SU-DHL-6 (cell line): Measurements from ENCODE around the gene CYP19A1.

Source experiments
- H2AFZ ChIP-seq: fragments of 200-600 bp; sonication (generic); 2 replicates; pipeline ENCODE4 v1.6.1; 2014; ENCODE audit warnings: low read depth, mild to moderate bottlenecking, moderate library complexity, mixed read lengths, antibody characterized with exemption, low read length; ENCODE audit not compliant: severe bottlenecking
- H3F3A ChIP-seq: fragments of 200-600 bp; shearing (Covaris generic); 2 replicates; pipeline ENCODE4 v1.6.0; 2016; ENCODE audit warnings: antibody characterized with exemption, mild to moderate bottlenecking; ENCODE audit not compliant: insufficient read depth
- H3K27ac ChIP-seq: fragments of 200-600 bp; sonication (generic); 2 replicates; pipeline ENCODE4 v1.5.1; 2016; ENCODE audit warnings: low read depth, mild to moderate bottlenecking, low read length, moderate library complexity, mixed read lengths
- H3K27me3 ChIP-seq: fragments of 200-600 bp; sonication (generic), shearing (Covaris generic); 2 replicates; pipeline ENCODE4 v1.6.0; 2014; ENCODE audit warnings: mild to moderate bottlenecking, low read length
- H3K36me3 ChIP-seq: fragments of 200-600 bp; sonication (generic); 2 replicates; pipeline ENCODE4 v1.6.1; 2014; ENCODE audit warnings: mild to moderate bottlenecking, low read length, mixed read lengths
- H3K4me2 ChIP-seq: fragments of 300-600, 200-600 bp; shearing (Covaris generic), sonication (generic); 2 replicates; pipeline ENCODE4 v1.6.0; 2014; ENCODE audit warnings: low read length, low read depth, mild to moderate bottlenecking; ENCODE audit not compliant: poor library complexity, severe bottlenecking
- H3K4me3 ChIP-seq: fragments of 200-600 bp; sonication (generic); 2 replicates; pipeline ENCODE4 v1.5.1; 2014; ENCODE audit warnings: antibody characterized with exemption, low read length, mild to moderate bottlenecking, mixed read lengths; ENCODE audit not compliant: insufficient read depth, poor library complexity, severe bottlenecking
- H3K79me2 ChIP-seq: fragments of 200-600 bp; sonication (generic); 2 replicates; pipeline ENCODE4 v1.6.1; 2014; ENCODE audit warnings: mild to moderate bottlenecking, low read length, moderate library complexity; ENCODE audit not compliant: insufficient read depth
- H3K9ac ChIP-seq: fragments of 200-600 bp; sonication (generic); 2 replicates; pipeline ENCODE4 v1.7.0; 2014; ENCODE audit warnings: mild to moderate bottlenecking, low read length
- H3K9me2 ChIP-seq: fragments of 200-600 bp; sonication (generic); replicated peaks from 2 replicates; pipeline ENCODE4 v1.6.1; 2014; ENCODE audit warnings: low read length; ENCODE audit not compliant: insufficient read depth
- H3K9me3 ChIP-seq: fragments of 200-600 bp; sonication (generic); 2 replicates; pipeline ENCODE4 v1.6.1; 2014; ENCODE audit warnings: low read length, mixed read lengths; ENCODE audit not compliant: insufficient read depth
- H4K20me1 ChIP-seq: fragments of 200-600 bp; sonication (generic); 2 replicates; pipeline ENCODE4 v1.6.1; 2014; ENCODE audit warnings: low read depth, mild to moderate bottlenecking, antibody characterized with exemption, low read length, moderate library complexity, mixed read lengths
- EZH2phosphoT487 ChIP-seq: fragments of 200-600 bp; sonication (generic), shearing (Covaris generic); conservative IDR thresholded peaks from 2 replicates; pipeline ENCODE4 v1.6.1; 2018; ENCODE audit warnings: mild to moderate bottlenecking, antibody characterized with exemption, low read length, moderate library complexity, mixed read lengths
- TF ChIP-seq, protein P1 (sequence below): fragments of 200-600 bp; sonication (generic); IDR thresholded peaks from one replicate; pipeline ENCODE4 v1.5.1; 2017; ENCODE audit warnings: antibody characterized with exemption, mild to moderate bottlenecking, low read length, moderate library complexity; ENCODE audit not compliant: insufficient read depth, poor library complexity, severe bottlenecking

Gene CYP19A1

DNA sequence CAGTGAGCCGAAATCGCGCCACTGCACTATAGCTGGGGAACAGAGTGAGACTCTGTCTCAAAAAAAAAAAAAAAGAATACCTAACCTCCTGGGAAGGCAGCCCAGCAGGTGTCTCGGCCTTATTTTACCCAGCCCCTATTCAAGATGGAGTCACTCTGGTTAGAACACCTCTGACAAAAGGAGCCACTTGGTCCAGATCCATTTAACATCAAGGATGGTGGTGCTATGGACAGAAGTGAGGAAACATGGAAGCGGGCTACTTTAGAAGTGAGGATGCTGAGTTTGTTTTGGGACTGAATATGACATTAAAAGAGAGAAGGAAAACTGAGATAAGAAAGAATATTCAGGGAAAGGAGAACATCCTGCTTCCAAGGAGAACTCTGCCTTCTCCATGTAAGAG is 17.8 kb upstream of the CYP19A1 start:
- Histone ChIP-seq H4K20me1 (no peaks in the 10 kb centered on the region), H3K27me3 (no peaks in the 10 kb centered on the region), H3K27ac (no peak overlapping the region), H3K4me3 (no peak overlapping the region), H3F3A (no peaks in the 10 kb centered on the region), H3K9me3 (no peaks in the 10 kb centered on the region), H3K79me2 (no peaks in the 10 kb centered on the region), H3K36me3 (no peaks in the 10 kb centered on the region), H2AFZ (no peak overlapping the region), H3K9me2 (no peaks in the 10 kb centered on the region), H3K4me2 (no peak overlapping the region), H3K9ac (no peak overlapping the region)
- no peak for TF ChIP-seq EZH2phosphoT487
- TF ChIP-seq, protein P1, sequence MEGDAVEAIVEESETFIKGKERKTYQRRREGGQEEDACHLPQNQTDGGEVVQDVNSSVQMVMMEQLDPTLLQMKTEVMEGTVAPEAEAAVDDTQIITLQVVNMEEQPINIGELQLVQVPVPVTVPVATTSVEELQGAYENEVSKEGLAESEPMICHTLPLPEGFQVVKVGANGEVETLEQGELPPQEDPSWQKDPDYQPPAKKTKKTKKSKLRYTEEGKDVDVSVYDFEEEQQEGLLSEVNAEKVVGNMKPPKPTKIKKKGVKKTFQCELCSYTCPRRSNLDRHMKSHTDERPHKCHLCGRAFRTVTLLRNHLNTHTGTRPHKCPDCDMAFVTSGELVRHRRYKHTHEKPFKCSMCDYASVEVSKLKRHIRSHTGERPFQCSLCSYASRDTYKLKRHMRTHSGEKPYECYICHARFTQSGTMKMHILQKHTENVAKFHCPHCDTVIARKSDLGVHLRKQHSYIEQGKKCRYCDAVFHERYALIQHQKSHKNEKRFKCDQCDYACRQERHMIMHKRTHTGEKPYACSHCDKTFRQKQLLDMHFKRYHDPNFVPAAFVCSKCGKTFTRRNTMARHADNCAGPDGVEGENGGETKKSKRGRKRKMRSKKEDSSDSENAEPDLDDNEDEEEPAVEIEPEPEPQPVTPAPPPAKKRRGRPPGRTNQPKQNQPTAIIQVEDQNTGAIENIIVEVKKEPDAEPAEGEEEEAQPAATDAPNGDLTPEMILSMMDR, result no peak

DNA sequence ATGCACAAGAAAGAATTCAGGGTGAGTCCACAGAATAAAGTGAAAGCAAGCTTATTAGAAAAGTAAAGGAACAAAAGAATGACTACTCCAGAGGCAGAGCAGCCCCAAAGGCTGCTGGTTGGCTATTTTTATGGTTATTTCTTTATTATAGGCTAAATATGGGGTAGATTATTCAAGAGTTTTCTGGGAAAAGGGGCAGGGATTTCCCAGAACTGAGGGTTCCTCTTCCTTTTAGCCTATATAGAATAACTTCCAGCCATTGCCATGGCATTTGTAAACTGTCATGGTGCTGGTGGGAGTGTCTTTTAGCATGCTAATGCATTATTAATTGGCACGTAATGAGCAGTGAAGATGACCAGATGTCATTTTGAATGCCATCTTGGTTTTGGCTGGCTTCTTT is 16.7 kb upstream of the CYP19A1 start:
- Histone ChIP-seq H3K4me2 (no peak overlapping the region), H3K36me3 (no peaks in the 10 kb centered on the region), H3K4me3 (no peak overlapping the region), H2AFZ (no peak overlapping the region), H3K9ac (no peak overlapping the region), H3K9me3 (no peaks in the 10 kb centered on the region), H3K79me2 (no peaks in the 10 kb centered on the region), H3K9me2 (no peaks in the 10 kb centered on the region), H3K27ac (no peak overlapping the region), H3F3A (no peaks in the 10 kb centered on the region), H3K27me3 (no peaks in the 10 kb centered on the region), H4K20me1 (no peaks in the 10 kb centered on the region)
- TF ChIP-seq, protein P1, result no peak
- TF ChIP-seq EZH2phosphoT487, result no peak

DNA sequence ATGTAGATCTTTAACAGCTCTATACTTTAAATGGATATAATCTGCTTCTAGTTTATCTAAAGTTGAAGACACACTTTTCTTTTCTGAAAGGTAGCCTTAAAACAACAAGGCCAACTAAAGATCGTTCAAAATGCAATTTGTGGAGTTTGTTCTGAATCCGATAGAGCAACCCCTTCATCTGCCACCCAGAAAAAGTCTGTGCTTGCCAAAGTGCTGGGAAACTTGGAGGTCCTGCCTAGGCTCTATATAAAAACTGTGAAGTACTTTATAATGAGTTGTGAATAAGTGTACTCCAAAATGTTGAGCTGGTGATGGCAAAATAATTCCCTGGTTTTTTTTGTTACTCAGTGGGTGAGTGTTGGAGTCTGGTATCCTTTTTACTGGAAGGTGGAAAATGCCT is 15.6 kb upstream of the CYP19A1 start:
- Histone ChIP-seq H3K27ac (no peak overlapping the region), H3K9ac (no peak overlapping the region), H3K9me3 (no peaks in the 10 kb centered on the region), H3K36me3 (no peaks in the 10 kb centered on the region), H4K20me1 (no peaks in the 10 kb centered on the region), H2AFZ (no peak overlapping the region), H3K4me2 (no peak overlapping the region), H3K79me2 (no peaks in the 10 kb centered on the region), H3K9me2 (no peaks in the 10 kb centered on the region), H3F3A (no peaks in the 10 kb centered on the region), H3K27me3 (no peaks in the 10 kb centered on the region), H3K4me3 (no peak overlapping the region)
- TF ChIP-seq, protein P1, result no peak
- TF ChIP-seq EZH2phosphoT487, result no peak
